Endothelial cell of hepatic sinusoid (primary cell): ENCODE measurements around the gene CEP72.

Experiments
- in situ Hi-C: cut with HindIII; loops from 2 replicates; pipeline ENCODE4 v1.10.0; 2017; ENCODE audit warnings: low sequenced_read_pairs

CEP72 gene

DNA sequence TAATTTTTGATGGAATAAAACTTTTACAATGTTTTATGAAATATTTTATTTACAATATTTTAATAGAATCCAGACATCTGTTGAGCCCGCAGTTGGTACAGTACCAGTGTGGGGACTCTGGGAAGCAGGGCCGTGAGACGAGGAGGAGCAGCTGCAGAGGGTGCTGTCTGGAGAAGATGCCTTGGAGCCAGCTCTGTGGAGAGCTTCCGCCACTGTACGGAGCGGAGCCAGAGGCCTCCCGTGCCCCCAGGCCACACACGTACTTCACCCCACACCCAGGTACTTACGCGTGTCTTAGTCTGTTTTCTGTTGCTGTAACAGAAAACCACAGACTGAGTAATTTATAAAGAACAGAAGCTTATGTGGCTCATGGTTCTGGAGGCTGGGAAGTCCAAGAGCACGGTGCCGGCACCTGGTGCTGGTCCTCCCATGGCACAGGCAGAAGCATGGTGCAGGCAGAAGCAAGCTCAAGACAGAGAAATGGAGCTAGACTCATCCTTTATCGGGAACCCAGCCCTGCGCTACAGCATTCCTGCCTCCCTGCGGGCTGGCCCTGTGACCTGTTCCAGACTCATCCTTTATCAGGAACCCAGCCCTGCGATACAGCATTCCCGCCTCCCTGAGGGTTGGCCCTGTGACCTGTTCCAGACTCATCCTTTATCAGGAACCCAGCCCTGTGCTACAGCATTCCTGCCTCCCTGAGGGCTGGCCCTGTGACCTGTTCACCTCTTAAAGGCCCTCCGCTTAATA lies 23.3 kb downstream of the CEP72 start:
- in situ Hi-C loops: no loop called here

DNA sequence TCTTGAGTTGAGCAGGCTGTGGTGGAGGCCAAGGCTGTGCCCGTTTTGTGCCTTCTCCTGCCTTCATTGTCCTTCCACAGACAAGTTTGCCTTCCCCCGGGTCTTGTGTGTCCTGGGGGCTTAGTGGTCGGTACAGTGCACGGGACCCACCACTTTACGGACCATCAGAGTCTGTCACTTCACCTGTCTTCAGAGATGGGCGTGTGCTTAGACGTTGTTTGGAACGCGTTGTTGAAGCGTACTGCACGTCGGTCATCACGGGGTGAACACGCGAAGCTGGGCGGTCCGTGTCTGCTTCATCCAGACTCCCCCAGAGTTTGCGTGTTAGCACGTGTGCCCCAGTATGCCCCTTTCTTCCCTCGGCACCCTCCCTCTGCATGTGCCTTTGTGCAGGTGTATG lies 24.8 kb downstream of the CEP72 start:
- in situ Hi-C loops: no loop called here

DNA sequence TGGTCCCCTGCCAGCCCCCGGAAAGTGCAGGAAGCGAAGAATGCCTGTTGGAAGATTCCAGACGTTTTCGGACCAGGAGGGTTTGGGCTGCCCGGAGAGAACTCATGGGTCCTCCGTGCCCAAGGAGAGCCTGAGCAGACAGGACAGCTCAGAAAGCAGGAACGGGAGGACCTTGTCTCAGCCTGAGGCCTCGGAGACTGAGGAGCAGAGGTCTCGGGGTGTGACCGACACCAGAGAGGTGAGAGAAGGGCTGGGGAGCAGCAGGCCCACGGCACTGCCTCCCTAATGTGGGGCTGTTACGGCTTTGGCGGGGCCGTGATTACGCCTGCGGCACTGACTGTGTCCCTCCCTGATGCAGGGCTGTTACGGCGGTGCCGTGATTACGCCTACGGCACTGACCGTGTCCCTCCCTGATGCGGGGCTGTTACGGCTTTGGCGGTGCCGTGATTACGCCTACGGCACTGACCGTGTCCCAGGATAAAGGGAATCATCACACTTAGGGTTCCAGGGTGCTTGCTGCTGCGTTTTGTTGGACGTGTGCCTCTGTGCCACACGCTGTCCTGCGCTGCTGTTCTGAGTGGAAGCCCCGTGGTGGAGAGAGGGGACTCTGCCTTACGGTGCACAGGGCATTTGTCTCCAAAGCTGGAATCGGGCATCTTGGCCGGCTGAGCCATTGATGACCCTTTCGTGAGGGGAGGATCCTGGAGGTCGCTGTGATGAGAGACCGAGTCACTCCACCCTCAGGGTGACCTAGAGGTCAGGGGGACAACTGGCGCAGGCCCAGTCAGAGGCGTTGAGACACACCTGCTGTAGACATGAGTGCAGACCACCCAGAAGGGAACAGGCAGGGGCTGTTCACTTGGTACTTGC lies 25.7 kb downstream of the CEP72 start:
- in situ Hi-C loops: no loop called here

DNA sequence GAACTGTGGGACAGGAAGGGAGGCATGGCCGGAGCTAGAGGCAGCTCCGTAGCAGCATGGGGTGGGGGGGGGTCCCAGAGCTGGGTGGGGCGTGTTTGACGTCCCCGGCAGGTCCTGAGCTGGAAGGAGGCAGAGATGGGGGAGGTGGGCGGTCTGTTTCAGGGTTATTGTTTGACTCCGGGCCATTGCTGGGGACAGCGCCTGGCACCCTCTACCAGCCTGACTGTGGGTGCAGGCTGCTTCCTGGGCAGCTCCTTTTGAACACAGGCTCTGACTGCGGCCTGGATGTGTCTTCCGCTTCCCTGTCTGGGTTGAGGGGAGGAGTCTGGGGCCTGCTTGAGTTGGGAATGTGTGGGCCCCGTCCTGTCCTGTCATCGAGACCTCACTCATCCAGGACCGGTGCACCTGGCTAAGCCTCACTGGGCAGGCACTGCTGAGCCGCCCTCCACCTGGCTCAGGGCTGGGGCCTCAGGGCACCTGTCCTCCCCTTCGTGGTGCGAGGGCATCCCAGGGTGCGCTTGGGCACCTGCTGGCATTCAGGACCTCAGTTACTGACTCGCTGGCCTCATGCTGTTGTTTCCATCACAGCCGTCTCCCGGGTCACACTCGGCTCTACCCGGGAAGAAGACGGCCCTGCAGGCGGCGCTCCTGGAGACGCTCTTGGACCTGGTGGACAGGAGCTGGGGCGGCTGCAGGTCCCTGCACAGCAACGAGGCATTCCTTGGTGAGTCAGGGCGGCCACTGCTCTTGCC lies 26.5 kb downstream of the CEP72 start:
- in situ Hi-C loops: no loop called here

DNA sequence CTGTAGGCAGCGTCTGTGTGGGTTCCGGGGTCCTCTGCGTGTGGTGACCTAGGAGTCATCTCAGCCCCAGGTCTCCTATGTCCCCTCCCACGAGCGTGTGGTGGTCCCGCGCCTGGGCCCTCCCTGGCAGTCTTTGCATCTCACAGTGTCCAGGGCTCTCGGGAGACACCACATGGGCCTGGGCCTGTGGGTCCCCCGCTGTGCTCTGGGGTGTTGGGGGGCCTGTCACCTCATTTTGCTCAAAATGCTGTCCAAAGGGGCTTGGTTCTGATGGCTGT lies 27.1 kb downstream of the CEP72 start:
- in situ Hi-C loops: no loop called here

DNA sequence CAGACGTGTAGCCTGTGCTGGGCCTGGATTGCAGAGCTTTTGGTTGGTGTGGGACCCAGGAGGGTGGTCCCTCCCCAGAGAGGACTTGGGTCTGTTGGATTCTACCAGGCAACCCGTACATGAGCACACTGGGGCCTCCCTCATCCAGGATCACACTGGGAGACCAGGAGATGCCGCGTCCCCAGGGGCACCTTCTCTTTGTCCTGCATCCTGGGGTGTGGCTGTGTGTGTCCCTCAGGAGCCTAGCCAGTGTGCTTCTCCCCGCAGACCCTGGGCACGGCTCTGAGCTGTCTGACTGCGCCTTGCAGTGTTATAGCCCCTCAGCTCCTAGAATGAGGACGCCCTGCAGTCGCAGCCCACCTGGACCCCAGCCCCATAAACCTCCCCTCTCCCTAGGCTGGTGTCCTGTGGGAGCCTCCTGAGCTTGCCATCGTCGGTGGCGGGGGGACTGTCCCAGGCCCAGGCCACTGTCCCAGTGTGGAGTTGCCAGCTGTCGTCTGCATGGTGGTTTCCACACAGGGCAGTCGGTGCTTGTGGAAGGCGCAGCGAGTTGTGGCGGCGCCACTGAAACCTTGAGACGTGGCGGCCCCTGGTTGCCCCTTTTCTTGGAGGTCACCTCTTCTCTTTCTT lies 27.6 kb downstream of the CEP72 start:
- in situ Hi-C loops: no loop called here

DNA sequence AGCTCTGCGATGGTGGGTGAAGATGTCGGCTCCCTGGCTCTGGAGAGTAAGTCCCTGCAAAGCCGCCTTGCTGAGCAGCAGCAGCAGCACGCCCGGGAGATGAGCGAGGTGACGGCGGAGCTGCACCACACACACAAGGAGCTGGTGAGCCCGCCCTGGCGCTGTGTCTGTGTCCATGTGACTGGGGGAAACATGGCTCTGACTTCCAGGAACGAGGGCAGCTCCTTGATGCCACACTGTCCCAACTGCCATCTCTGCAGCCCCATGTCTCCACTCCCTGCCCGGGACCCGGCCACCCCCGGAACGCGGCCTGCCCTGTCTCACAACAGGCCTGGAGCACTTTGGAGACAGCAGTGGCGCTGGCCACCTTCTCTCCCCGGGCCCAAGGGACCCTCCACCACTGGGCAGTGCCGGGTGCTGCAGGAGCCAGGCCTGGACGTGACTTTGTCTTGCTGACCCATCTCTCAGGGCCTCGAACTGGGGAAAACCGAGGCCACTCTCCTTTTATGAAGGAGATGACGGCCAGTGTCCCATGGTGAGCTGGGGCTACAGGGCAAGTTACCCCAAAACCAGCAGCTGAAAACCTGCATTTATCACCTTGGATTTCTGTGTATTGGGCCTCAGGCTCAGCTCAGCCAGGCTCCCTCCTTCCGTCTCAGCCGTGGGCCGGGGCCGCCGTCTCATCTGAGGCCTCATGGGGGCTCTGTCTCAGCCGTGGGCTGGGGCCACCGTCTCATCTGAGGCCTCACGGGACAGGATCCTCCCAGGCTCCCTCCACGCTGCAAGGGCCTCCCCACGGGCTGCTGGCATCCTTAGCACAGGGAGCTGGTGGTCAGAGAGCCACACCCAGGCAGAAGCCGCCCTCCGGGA lies 28.6 kb downstream of the CEP72 start:
- in situ Hi-C loops: no loop called here

DNA sequence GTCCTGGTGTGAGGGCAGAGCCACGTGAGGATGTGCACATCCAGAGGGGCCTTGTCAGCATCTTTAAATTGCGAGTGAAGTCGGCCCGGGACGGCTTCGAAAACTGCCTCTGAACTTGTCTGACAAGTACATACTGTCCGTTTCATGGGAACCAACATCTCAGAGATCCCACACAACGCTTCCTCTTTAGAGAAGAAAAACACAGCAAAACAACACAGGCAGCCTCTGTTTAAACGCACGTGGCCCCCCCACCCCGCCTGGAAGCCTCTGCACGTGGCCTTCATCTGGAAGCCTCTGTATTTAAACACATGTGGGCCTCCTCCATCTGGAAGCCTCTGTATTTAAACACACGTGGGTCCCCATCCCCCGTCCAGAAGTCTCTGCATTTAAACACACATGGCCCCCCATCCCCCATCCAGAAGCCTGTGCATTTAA lies 29.2 kb downstream of the CEP72 start:
- in situ Hi-C loops: no loop called here

DNA sequence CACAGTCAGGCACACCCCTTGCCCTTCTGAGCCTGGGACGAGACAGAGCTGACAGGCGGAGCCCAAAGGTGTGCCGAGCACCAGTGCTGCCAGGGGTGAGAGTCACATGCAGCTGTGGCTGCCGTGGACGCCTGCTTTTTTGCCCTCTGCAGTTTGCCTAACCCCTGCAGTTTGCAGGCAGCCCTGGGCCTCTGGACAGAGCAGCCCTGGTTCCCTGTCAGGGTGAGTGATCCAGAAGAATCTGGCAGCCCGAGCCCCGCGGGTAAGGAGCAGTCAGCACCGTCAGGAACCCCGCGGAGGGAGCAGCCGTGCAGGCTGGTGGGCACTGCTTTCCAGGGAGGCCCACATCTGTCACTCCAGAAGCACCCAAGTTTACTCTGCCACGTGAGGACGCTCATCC lies 30.3 kb downstream of the CEP72 start:
- in situ Hi-C loops: no loop called here

DNA sequence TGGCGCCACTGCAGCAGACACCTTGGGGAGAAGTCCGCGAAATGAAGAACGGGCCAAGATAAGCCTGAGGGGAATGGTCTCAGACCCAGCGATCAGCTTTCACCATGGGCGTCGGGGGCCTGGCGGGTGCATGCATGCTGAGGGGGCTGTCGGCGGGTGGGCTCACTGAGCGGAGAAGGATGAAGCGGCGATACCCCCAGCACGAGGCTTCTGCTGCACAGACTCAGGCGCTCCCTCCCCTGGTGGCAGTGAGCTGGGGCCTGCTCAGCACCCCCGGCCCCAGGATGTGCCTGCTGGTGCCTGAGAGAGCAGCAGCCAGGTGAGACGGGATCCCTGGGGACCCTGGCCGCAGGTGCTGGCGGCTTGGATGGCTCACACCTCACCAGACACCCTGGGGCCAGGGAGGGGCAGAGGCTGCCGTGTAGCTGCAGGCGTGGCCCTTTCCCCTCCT lies 31.2 kb downstream of the CEP72 start:
- in situ Hi-C loops: no loop called here

DNA sequence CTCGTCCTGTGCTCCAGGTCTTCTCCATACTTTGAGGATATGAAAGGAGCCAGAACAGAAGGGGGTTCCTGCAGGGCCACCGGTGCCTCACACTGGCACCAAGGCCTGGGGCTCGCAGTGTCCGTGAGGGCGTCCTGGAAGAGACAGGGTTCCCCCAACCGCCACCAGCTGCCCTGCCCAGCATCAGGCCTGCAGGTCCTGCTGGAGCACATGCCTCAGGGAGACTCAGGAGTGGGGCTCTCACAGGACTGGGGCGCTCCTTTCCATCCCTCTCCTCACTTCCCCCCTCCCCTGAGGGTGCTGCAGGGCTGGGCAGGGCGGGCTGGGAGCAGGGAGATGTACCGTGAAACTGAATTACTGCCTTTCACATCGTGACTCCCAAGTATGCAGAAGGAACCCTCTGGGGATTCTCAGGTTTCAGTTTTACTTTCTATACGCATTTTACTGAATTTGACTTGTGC lies 31.7 kb downstream of the CEP72 start:
- in situ Hi-C loops: no loop called here

DNA sequence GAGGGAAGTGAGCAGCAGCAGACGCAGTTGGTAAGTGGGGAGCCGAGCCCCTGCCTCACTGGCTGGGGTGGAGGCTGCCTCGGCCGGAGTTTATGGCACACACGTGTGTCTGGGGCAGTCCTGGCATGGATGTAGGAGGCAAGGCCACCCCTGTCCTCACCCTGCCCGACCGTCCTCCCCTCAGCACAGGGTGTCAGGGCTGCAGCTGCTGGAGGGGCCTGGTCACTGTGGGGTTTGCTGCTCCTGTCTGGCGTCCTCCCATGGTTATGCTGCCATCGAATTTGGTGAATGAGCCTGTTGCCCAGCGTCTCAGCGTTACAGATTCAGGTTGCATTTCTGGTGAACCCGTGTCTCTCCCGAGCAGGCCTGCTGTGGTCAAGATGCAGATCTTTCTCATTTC lies 32.4 kb downstream of the CEP72 start:
- in situ Hi-C loops: no loop called here

DNA sequence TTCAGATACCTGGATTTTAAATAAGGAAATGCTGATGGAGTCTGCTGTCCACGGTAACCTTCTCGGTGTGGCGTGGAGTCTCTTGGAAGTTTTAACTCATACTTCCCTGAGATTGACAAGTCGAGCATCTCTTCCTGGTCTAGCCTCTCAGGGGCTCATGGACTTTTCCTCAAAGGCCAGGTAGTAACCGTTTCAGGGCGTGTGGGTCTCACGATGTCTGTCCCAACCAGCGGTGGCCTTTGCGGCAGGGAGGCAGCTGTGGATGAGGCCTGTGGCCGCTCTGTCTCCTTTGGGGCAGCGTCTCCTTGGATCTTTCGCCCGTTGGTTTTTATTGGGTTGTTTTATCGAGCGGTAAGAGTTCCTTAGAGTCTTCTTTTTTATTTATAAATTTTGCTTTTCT lies 32.8 kb downstream of the CEP72 start:
- in situ Hi-C loops: no loop called here

DNA sequence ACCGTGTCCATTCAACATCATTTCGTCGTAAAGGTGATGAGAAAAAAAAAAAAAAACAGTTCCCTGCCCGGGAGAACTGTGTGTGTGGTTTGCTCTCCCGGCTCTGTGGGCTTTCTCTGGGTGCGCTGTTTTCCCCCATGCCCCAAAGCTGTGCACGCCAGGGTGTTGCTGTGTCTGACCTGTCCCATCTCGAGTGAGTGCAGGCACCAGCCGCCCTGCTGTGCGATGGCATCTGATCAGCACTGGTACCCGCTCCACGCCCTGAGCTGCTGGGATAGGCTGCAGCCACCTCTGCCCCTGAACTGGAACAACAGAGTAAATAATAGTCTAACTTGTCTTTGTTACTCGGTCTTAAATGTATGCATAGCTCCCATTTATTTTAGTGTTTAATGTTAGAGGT lies 33.3 kb downstream of the CEP72 start:
- in situ Hi-C loops: no loop called here

DNA sequence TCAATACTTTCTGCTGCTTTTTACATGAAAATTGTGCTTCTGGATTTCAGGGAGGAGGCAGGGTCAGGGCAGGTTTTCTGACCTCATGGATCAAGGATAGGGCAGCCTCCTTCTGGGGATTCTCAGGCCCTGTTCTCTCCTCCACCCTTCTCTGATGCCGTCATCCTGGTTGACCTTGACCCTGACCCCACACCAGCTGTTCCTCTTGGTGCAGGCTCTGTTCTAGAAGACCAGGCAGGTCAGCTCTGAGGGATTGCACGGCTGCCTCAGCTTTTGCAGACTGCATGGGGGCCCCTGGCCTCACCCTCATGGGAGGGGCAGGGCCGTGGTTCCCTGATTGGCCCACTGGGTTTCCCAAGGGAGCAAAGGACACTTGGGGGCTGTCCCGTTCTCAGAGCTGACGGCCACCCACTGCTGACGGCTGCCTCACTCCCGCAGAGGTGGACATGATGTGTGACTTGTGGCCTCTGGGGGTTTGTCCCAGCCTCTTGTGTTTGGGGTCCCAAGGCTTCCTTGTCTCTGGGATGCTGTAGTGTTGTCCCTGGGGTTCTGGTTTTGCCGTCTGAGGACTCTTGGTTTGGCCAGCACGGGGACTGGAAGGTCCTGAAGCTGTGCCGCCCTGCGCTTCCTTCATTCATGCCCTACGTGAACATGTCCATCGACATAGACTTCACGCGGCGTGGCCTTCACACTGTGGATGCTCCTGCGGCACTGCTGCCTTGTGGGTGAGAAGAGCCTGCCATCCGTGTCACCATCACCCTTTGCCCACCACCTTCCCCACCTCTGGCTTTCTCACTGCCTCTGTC lies 34.5 kb downstream of the CEP72 start:
- in situ Hi-C loops: no loop called here

DNA sequence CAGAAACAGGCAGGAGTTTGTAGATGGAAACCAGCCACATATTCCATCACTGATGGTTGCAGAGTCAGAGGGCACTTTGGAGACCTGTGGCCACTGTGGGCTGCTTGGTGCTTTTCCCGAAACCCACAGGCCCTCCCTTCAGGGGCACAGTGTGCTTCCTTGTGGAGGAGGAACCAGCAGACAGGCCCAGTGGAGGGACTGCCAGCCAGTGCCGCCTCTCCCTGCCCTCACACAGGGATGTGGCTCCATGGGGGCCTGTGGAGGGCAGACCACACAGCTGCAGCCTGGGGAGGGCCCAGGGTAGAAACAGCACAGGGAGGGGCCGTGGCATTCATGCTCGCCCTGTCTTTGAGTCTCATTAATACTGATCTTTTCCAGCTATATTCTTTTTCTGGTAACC lies 35.2 kb downstream of the CEP72 start:
- in situ Hi-C loops: no loop called here

DNA sequence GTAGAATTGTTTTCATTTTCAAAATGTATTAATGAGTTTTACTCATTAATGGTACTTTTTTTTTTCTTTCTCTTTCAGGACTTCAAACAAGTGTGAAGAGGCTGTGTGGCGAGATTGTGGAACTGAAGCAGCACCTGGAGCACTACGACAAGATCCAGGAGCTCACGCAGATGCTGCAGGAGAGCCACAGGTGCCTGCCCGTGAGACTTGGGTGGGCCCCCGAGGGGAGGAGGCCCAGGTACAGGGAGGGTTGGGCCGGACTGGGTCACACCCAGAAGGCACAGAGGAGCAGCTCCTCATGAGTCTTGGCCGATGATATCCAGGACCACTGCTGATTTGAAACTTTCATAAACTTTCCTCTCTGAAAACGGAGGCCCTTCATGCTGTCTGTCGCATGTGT lies 35.6 kb downstream of the CEP72 start:
- in situ Hi-C loops: no loop called here

DNA sequence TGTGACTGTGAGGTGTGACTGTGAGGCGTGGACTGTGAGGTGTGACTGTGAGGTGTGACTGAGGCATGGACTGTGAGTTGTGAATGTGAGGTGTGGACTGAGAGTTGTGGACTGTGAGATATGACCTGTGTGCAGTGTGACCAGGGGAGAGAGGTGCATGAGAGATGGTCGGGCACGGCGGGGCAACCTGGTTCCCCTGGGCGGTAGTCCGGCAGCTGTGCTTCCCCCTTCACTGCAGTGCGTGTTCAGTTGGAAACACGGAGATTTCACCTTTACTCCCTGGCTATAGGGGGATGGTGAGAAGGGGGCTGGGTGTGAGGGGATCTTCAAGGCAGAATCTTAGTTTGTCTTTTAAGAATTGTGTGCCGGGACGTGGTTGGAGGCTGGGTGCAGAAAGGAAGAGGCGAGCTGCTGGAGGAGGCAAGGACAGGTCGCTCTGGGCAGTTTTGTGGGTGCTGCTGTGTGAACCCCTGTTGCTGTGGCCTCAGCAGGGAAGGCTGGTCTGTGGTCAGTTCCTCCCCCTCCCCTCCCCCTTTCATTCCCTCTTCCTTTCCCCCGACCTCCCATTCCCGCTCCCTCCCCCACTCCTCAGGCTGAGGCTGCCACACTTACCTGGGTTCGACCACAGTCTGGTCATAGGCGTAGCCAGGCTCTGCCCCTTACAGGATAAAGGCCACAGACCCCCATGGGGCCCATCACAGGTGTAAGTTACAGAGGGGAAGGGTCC lies 39.3 kb downstream of the CEP72 start:
- in situ Hi-C loops: loop anchor here (10.0 kb wide), 1 partner anchor 147 kb away; no protein-coding TSS in a partner anchor
